Thoracic aorta (tissue), 2 donors: ENCODE measurements around the gene FGGY. TPM values are rescaled to one million over a fixed set of nuclear protein-coding genes. Genes with fewer than 3 reads are reported as not detected.

ENCODE experiments used
- ATAC-seq: fragments of 150-250 bp; one replicate; pipeline ENCODE4 v1.8.0; 2017; ENCODE audit warnings: low read depth; ENCODE audit not compliant: insufficient number of reproducible peaks, low FRiP score
- DNase-seq: peaks from one replicate; pipeline ENCODE4 v3.0.0-alpha.2; 2020; ENCODE audit warnings: low spot score
- H3K27ac ChIP-seq, 2 donors: fragments of 200-600 bp; sonication (generic); 1 replicate in 1 of 2; 2 replicates in 1 of 2; pipeline ENCODE4 v1.5.1; 2016; ENCODE audit warnings: mild to moderate bottlenecking in 2 of 2, moderate library complexity in 2 of 2
- H3K27me3 ChIP-seq: fragments of 200-600 bp; sonication (generic); replicated peaks from 2 replicates; pipeline ENCODE4 v1.6.0; 2016; ENCODE audit warnings: mild to moderate bottlenecking; ENCODE audit not compliant: insufficient read depth
- H3K36me3 ChIP-seq: fragments of 200-600 bp; sonication (generic); one replicate; pipeline ENCODE4 v1.5.1; 2016
- H3K4me1 ChIP-seq, 2 donors: fragments of 200-600 bp; sonication (generic); 1 replicate in 1 of 2; 2 replicates in 1 of 2; pipeline versions ENCODE4 v1.5.1 to v1.6.0; 2016; ENCODE audit warnings: low read depth in 2 of 2, mild to moderate bottlenecking in 1 of 2; ENCODE audit not compliant: control insufficient read depth in 1 of 2
- H3K4me3 ChIP-seq: fragments of 200-600 bp; sonication (generic); 2 replicates; pipeline ENCODE4 v1.5.1; 2016; ENCODE audit warnings: mild to moderate bottlenecking
- H3K9me3 ChIP-seq: fragments of 200-600 bp; sonication (generic); 2 replicates; pipeline ENCODE4 v1.5.1; 2016
- total RNA-seq, 2 donors: library from RNA; depleted of rRNA; stranded (reverse); fragments of >200 nt; gene quantifications; one replicate each; pipeline versions ENCODE4 v1.1.0 to v1.2.3, GENCODE V29; 2016
- TF ChIP-seq, protein P1 (sequence below): fragments of 200-600 bp; sonication (generic); IDR thresholded peaks from one replicate; pipeline ENCODE4 v1.5.1; 2019; ENCODE audit warnings: antibody characterized with exemption

Gene FGGY
- total RNA-seq, 2 donors from 2014 or later, result 6.5 to 9.9 TPM

DNA sequence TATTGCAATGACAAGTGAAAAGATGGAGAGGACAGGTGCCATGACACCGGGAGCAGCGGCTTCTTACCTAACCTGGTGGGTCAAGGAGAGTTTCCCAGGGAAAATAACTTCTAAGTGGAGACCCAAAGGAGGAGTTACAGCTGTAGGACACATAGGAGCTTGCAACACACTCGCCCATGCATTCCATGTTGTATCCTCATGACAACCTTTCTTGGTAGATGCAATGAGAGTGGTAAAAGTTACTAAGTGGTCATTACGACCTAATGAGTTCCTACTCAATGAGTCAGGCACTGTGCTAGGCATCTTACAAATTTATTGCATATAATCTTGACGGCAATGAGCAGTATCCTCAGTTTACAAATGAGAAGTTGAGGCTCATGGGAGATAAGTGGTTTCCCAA lies 398.4 kb downstream of the FGGY start:
- H3K4me1 ChIP-seq, result peaks cover 0 to 21% of the 10 kb centered on the region in 2 donors
- no peak overlapping the region for H3K27ac ChIP-seq
- DNase-seq (no peak), ATAC-seq (no peak)
- TF ChIP-seq, protein P1, sequence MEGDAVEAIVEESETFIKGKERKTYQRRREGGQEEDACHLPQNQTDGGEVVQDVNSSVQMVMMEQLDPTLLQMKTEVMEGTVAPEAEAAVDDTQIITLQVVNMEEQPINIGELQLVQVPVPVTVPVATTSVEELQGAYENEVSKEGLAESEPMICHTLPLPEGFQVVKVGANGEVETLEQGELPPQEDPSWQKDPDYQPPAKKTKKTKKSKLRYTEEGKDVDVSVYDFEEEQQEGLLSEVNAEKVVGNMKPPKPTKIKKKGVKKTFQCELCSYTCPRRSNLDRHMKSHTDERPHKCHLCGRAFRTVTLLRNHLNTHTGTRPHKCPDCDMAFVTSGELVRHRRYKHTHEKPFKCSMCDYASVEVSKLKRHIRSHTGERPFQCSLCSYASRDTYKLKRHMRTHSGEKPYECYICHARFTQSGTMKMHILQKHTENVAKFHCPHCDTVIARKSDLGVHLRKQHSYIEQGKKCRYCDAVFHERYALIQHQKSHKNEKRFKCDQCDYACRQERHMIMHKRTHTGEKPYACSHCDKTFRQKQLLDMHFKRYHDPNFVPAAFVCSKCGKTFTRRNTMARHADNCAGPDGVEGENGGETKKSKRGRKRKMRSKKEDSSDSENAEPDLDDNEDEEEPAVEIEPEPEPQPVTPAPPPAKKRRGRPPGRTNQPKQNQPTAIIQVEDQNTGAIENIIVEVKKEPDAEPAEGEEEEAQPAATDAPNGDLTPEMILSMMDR, result no peak
- H3K36me3 ChIP-seq, result no peaks in the 10 kb centered on the region
- H3K27me3 ChIP-seq, result no peaks in the 10 kb centered on the region
- no peak overlapping the region for H3K4me3 ChIP-seq
- no peaks in the 10 kb centered on the region for H3K9me3 ChIP-seq

- TF ChIP-seq, protein P1, result no peak
- H3K4me3 ChIP-seq, result no peak overlapping the region
Measured at GRCh38 chr1:59696421-59697115, 399.7 kb downstream of the FGGY start.

GRCh38 chr1:59697150-59697800 lies 400.4 kb downstream of the FGGY start:
- no peak for DNase-seq
- no peak for ATAC-seq
- Histone ChIP-seq H3K4me3 (no peak overlapping the region), H3K4me1 (peaks cover 0 to 21% of the 10 kb centered on the region in 2 donors), H3K36me3 (no peaks in the 10 kb centered on the region), H3K27ac (no peak overlapping the region), H3K9me3 (no peaks in the 10 kb centered on the region), H3K27me3 (no peaks in the 10 kb centered on the region)
- TF ChIP-seq, protein P1, result no peak

More at GRCh38 chr1:59696421-59697115, 399.7 kb downstream of the FGGY start:
- no peak for DNase-seq
- Histone ChIP-seq H3K27me3 (no peaks in the 10 kb centered on the region), H3K27ac (no peak overlapping the region), H3K4me1 (peaks cover 0 to 21% of the 10 kb centered on the region in 2 donors), H3K9me3 (no peaks in the 10 kb centered on the region), H3K36me3 (no peaks in the 10 kb centered on the region)
- no peak for ATAC-seq

DNA sequence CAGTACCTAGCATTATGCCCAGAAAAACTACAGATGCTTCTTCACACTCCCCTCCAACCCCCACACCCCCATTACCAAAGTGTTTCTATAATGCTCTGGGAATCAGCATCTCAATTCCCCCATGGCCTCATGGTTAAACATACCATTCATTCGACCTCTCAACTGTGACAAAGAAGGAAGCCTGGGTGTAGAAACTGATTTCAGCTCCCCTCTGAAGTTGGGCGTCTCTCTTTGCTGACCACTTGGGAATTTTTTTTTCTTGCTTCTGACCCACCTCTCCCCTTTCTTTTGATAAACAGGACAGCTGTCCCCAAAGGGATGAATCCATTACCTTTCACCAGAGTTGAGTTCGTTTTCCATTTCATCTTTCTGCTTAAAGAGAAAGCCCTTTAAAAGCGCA lies 401.5 kb downstream of the FGGY start:
- Histone ChIP-seq H3K36me3 (no peaks in the 10 kb centered on the region), H3K27me3 (no peaks in the 10 kb centered on the region), H3K27ac (peak overlapping the region in 1 of 2 donors; percentile 25), H3K4me1 (peaks cover 4 to 31% of the 10 kb centered on the region in 2 donors), H3K4me3 (peak overlapping the region; percentile 27), H3K9me3 (no peaks in the 10 kb centered on the region)
- ATAC-seq, result no peak
- TF ChIP-seq, protein P1, result no peak
- no peak for DNase-seq

- Histone ChIP-seq H3K9me3 (no peaks in the 10 kb centered on the region), H3K4me1 (peaks cover 5 to 40% of the 10 kb centered on the region in 2 donors), H3K27ac (peak overlapping the region in 1 of 2 donors; percentile 25), H3K36me3 (no peaks in the 10 kb centered on the region), H3K4me3 (peak overlapping the region; percentile 27), H3K27me3 (no peaks in the 10 kb centered on the region)
- TF ChIP-seq, protein P1, result peak; percentile 92
- ATAC-seq, result no peak
- no peak for DNase-seq
Measured at GRCh38 chr1:59699227-59699847, 402.4 kb downstream of the FGGY start.
